ENCODE measurements around the gene DCAF4.
"Not testable (repeated sequence)": the region's sequence is repeated elsewhere in the genome, so short reads cannot be mapped to it uniquely, and the experiment has no call there.

The DCAF4 gene

DNA sequence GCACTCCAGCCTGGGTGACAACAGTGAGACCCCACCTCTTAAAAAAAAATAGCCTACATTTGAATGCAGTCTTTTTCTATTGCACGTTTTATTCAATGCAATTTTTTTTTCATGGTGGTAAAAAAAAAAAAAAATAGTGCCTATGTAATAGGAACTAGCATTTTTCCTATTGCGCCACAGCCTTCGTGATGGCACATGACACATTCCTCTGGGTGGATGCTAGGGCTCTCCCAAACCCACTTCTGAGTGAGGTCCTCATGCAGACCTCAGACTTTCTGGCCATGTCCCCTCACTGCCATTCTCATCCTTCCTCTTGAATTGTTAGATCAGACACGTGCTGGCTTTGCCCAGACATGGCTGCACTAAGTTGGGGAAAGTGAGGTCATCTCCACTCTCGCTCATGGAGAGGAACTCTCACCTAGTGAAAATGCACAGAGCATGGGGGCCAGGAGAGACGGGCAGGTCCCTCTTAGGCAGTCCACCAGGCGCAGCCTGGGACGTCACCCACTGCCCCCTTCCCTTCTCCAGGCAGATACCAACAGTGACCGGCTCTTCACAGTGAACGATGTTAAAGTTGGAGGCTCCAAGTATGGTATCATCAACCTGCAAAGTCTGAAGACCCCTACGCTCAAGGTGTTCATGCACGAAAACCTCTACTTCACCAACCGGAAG, 19.2 kb downstream of the DCAF4 start:
- H3K4me3 ChIP-seq (ENCODE audit: insufficient read length, low read depth): no peak overlapping the region
- DNase-seq (ENCODE audit: low read depth, low spot score): no peak
- H3K27me3 ChIP-seq (ENCODE audit: insufficient read depth, insufficient read length): no peaks in the 10 kb centered on the region
- no peaks in the 10 kb centered on the region for H3K4me1 ChIP-seq (ENCODE audit: insufficient read depth, insufficient read length)
- TF ChIP-seq ZNF274 (IDR thresholded peaks at IDR 0.05; ENCODE audit: low read depth, low read length) (no peak), SUZ12 (IDR thresholded peaks at IDR 0.05; ENCODE audit: extremely low read depth, insufficient read depth, insufficient read length) (no peak), YY1 (IDR thresholded peaks at IDR 0.05; ENCODE audit: insufficient read depth, insufficient read length) (no peak)
- H3K9me3 ChIP-seq (ENCODE audit: insufficient read depth, low read length): no peaks in the 10 kb centered on the region
- H3K9ac ChIP-seq (ENCODE audit: insufficient read length, low read depth): no peak overlapping the region
- H3K36me3 ChIP-seq (ENCODE audit: insufficient read depth, insufficient read length, low read length): peaks cover 69% of the 10 kb centered on the region

DNA sequence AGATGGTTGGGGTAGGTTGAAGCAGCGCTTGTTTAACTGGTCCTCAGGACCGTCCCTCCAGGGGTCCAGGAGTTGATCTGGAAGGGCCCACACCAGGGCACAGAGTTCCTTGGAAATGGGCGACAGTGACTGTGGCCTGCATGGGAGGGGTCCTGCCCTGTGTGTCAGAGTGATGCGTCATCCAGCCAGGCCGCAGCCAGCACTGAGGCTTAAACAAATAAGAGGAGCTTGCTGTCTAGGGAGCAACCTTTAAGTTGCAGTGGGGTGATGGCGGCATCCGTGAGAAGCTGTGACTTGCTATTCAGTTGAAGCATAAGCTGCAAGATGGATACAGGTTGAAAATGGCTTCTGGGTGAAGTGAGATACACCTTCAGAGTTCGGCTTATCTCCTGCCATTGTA, 20.2 kb downstream of the DCAF4 start:
- TF ChIP-seq ZNF274 (IDR thresholded peaks at IDR 0.05; ENCODE audit: low read depth, low read length): no peak
- no peak for TF ChIP-seq YY1 (IDR thresholded peaks at IDR 0.05; ENCODE audit: insufficient read depth, insufficient read length)
- TF ChIP-seq SUZ12 (IDR thresholded peaks at IDR 0.05; ENCODE audit: extremely low read depth, insufficient read depth, insufficient read length): no peak
- DNase-seq (ENCODE audit: low read depth, low spot score): no peak
- H3K4me1 ChIP-seq (ENCODE audit: insufficient read depth, insufficient read length): no peaks in the 10 kb centered on the region
- peaks cover 65% of the 10 kb centered on the region for H3K36me3 ChIP-seq (ENCODE audit: insufficient read depth, insufficient read length, low read length)
- no peak overlapping the region for H3K4me3 ChIP-seq (ENCODE audit: insufficient read length, low read depth)
- no peak overlapping the region for H3K9ac ChIP-seq (ENCODE audit: insufficient read length, low read depth)
- H3K27me3 ChIP-seq (ENCODE audit: insufficient read depth, insufficient read length): no peaks in the 10 kb centered on the region
- H3K9me3 ChIP-seq (ENCODE audit: insufficient read depth, low read length): no peaks in the 10 kb centered on the region

DNA sequence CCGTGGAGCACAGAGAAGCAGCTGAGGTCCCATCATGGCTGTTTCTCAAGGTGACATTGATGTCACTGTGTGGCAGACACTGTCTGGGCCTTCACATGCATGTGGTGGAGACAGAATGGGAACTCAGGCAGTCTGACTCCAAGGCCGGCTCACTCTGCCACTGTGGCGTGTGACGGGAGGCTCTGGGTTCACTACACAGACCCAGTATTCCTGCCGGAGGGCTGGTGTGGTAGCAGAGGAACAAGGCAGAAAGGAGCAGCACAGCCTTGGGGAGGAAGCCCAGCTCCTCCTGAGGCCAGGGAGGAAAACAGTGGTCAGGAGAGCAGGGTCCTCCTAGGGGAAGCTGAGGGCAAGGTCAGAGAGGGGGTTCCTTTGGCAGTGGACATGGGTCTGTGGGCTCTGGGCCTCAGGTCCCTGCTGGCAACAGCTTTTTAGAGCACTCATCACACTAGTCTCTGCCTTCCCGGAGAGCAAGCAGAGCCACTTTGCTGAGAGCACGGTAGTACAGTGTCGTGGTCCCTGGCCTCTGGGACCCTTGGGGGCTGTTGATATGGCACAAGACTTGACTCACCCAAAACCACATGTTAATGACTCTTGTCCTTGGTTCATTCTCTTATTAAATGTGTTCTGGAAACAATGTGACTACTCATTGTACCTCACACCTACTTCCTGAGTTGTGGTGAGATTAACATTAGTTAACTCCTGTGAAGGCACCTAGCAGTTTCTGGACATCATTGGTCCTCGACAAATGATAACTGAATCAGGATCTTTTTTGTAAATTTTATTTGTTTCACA, 21.3 kb downstream of the DCAF4 start:
- Histone ChIP-seq H3K36me3 (ENCODE audit: insufficient read depth, insufficient read length, low read length) (peaks cover 64% of the 10 kb centered on the region), H3K9ac (ENCODE audit: insufficient read length, low read depth) (no peak overlapping the region), H3K4me3 (ENCODE audit: insufficient read length, low read depth) (no peak overlapping the region), H3K27me3 (ENCODE audit: insufficient read depth, insufficient read length) (no peaks in the 10 kb centered on the region), H3K9me3 (ENCODE audit: insufficient read depth, low read length) (no peaks in the 10 kb centered on the region), H3K4me1 (ENCODE audit: insufficient read depth, insufficient read length) (no peaks in the 10 kb centered on the region)
- TF ChIP-seq ZNF274 (IDR thresholded peaks at IDR 0.05; ENCODE audit: low read depth, low read length) (no peak), SUZ12 (IDR thresholded peaks at IDR 0.05; ENCODE audit: extremely low read depth, insufficient read depth, insufficient read length) (no peak), YY1 (IDR thresholded peaks at IDR 0.05; ENCODE audit: insufficient read depth, insufficient read length) (no peak)
- no peak for DNase-seq (ENCODE audit: low read depth, low spot score)

DNA sequence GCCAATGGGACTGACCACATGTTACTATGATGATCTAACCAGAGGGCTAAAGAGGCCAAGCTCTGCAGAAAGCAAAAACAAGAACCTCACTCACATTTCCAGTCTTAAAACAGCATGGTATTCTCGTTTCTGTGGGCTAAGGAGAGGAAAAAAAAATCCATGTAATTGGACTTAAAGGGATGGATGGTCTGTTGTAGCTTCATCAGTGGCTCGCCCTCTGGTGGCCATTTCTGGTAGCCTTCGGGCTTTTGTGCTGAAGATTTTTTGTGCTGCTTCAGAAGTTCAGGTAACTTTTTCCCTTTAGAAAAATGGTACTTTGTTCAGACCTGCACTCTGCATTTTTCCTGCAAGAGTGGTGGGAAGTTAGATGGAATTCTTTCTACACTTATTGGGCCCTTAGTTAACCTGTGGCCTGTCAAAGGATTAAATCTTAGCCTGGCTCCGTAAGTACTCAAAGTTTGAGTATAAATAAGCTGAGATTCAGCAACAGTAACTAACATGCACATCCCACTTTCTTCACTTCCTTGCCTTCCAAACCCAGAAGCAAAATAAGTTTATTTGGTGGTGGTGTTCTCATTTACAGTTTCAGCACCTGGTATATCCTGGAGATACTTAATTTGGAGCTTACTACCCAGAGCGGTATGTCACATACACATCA, 22.3 kb downstream of the DCAF4 start:
- no peak for TF ChIP-seq YY1 (IDR thresholded peaks at IDR 0.05; ENCODE audit: insufficient read depth, insufficient read length)
- TF ChIP-seq SUZ12 (IDR thresholded peaks at IDR 0.05; ENCODE audit: extremely low read depth, insufficient read depth, insufficient read length): no peak
- TF ChIP-seq ZNF274 (IDR thresholded peaks at IDR 0.05; ENCODE audit: low read depth, low read length): no peak

DNA sequence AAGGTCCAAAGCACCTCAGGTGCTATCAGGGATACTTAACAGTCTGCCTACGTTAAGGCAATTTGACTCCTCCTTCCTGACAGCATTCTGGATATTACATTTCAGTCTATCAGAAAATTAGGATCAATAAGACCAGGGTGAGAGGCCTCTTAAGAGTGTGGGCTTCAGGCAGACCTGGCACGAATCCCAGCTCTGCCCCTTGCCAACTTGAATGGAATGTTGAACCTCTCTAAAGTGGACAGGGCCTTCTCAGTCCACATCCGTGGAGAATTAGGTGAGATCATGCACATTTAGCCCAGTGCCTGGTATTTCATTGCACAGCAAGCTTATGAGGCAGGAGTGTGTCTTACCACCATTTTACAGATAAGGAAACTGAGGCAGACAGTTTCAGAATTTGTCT, 25.9 kb downstream of the DCAF4 start:
- no peak overlapping the region for H3K9ac ChIP-seq (ENCODE audit: insufficient read length, low read depth)
- no peak overlapping the region for H3K4me3 ChIP-seq (ENCODE audit: insufficient read length, low read depth)
- no peak for DNase-seq (ENCODE audit: low read depth, low spot score)
- no peaks in the 10 kb centered on the region for H3K27me3 ChIP-seq (ENCODE audit: insufficient read depth, insufficient read length)
- H3K9me3 ChIP-seq (ENCODE audit: insufficient read depth, low read length): no peaks in the 10 kb centered on the region
- TF ChIP-seq YY1 (IDR thresholded peaks at IDR 0.05; ENCODE audit: insufficient read depth, insufficient read length) (no peak), SUZ12 (IDR thresholded peaks at IDR 0.05; ENCODE audit: extremely low read depth, insufficient read depth, insufficient read length) (no peak), ZNF274 (IDR thresholded peaks at IDR 0.05; ENCODE audit: low read depth, low read length) (no peak)
- no peaks in the 10 kb centered on the region for H3K4me1 ChIP-seq (ENCODE audit: insufficient read depth, insufficient read length)
- H3K36me3 ChIP-seq (ENCODE audit: insufficient read depth, insufficient read length, low read length): peaks cover 50% of the 10 kb centered on the region

More for the DNA sequence above, 22.3 kb downstream of the DCAF4 start:
- no peaks in the 10 kb centered on the region for H3K27me3 ChIP-seq (ENCODE audit: insufficient read depth, insufficient read length)
- H3K9ac ChIP-seq (ENCODE audit: insufficient read length, low read depth): no peak overlapping the region
- peaks cover 53% of the 10 kb centered on the region for H3K36me3 ChIP-seq (ENCODE audit: insufficient read depth, insufficient read length, low read length)
- DNase-seq (ENCODE audit: low read depth, low spot score): peak; percentile 38
- H3K9me3 ChIP-seq (ENCODE audit: insufficient read depth, low read length): no peaks in the 10 kb centered on the region
- H3K4me3 ChIP-seq (ENCODE audit: insufficient read length, low read depth): no peak overlapping the region
- H3K4me1 ChIP-seq (ENCODE audit: insufficient read depth, insufficient read length): no peaks in the 10 kb centered on the region

DNA sequence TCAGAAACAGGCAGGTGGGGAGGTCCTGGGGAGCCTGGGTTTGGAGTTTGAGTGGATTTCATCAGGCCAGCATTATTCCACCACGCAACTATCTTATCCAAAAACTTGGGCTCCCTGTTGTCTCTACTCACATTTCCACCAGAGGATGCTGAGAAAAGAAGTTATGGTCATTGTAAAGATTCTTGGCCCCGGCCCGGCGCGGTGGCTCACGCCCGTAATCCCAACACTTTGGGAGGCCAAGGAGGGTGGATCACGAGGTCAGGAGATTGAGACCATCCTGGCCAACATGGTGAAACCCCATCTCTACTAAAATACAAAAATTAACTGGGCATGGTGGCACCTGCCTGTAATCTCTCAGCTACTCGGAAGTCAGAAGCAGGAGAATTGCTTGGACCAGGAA, 30.5 kb downstream of the DCAF4 start:
- H3K9me3 ChIP-seq (ENCODE audit: insufficient read depth, low read length); H3K4me3 ChIP-seq (ENCODE audit: insufficient read length, low read depth); DNase-seq (ENCODE audit: low read depth, low spot score); H3K4me1 ChIP-seq (ENCODE audit: insufficient read depth, insufficient read length); H3K27me3 ChIP-seq (ENCODE audit: insufficient read depth, insufficient read length); H3K9ac ChIP-seq (ENCODE audit: insufficient read length, low read depth): not testable (repeated sequence)
- H3K36me3 ChIP-seq (ENCODE audit: insufficient read depth, insufficient read length, low read length): peaks cover 70% of the 10 kb centered on the region

DNA sequence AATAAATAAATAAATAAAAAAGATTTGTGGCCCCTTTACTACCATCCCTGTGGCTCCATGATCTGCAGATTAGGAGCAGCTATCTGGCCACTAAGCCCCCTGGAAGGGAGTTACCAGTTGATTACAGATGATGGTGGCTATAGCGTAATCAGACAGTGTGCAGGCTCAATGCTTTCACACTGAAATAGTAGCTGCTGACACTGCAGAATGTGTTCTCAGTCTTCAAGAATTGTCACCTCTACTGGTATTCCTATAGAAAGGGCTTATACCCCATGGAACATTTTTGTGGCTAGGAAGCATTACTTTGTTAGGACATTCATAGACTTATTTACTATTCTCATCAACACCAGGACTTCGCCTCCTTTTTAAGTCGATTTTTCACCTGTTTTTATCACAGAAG, 30.9 kb downstream of the DCAF4 start:
- H3K36me3 ChIP-seq (ENCODE audit: insufficient read depth, insufficient read length, low read length): peaks cover 65% of the 10 kb centered on the region
- H3K4me3 ChIP-seq (ENCODE audit: insufficient read length, low read depth): no peak overlapping the region
- no peak overlapping the region for H3K9ac ChIP-seq (ENCODE audit: insufficient read length, low read depth)
- no peaks in the 10 kb centered on the region for H3K27me3 ChIP-seq (ENCODE audit: insufficient read depth, insufficient read length)
- no peaks in the 10 kb centered on the region for H3K4me1 ChIP-seq (ENCODE audit: insufficient read depth, insufficient read length)
- H3K9me3 ChIP-seq (ENCODE audit: insufficient read depth, low read length): no peaks in the 10 kb centered on the region
- no peak for DNase-seq (ENCODE audit: low read depth, low spot score)
- TF ChIP-seq ZNF274 (IDR thresholded peaks at IDR 0.05; ENCODE audit: low read depth, low read length): no peak
- TF ChIP-seq SUZ12 (IDR thresholded peaks at IDR 0.05; ENCODE audit: extremely low read depth, insufficient read depth, insufficient read length): no peak
- no peak for TF ChIP-seq YY1 (IDR thresholded peaks at IDR 0.05; ENCODE audit: insufficient read depth, insufficient read length)

Data from NT2/D1 (cell line).